ENCODE measurements around the gene TAF4B. TPM values are rescaled to one million over a fixed set of nuclear protein-coding genes. Genes with fewer than 3 reads are reported as not detected.

Gene TAF4B
- total RNA-seq, 4 donors from 2014 or later, result 9.9 to 14.5 (median 11.3) TPM

DNA sequence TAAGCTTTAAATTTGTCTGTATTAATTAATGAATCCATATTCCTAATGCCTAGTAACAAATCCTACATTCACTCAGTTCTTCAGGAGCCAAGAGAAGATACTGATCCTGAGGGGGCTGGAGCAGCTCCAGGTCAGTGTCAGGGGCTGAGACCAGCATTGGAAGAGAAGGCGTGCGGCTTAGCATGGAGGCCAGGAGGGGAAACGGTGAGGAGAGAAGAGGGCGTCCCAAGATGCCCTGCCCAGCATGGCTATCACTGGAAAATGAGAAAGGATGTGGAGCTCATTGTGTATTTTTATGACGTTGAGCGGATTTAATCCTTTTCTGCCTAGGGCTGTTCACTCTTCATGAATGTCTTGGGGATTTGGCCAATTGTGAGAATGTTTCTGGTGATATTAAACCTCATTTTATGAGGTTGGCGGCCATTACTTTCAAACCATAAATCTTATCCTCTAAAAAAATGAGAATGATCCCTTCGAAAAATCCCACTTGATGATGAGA lies 190.5 kb downstream of the TAF4B start:
- TF ChIP-seq, protein P1, sequence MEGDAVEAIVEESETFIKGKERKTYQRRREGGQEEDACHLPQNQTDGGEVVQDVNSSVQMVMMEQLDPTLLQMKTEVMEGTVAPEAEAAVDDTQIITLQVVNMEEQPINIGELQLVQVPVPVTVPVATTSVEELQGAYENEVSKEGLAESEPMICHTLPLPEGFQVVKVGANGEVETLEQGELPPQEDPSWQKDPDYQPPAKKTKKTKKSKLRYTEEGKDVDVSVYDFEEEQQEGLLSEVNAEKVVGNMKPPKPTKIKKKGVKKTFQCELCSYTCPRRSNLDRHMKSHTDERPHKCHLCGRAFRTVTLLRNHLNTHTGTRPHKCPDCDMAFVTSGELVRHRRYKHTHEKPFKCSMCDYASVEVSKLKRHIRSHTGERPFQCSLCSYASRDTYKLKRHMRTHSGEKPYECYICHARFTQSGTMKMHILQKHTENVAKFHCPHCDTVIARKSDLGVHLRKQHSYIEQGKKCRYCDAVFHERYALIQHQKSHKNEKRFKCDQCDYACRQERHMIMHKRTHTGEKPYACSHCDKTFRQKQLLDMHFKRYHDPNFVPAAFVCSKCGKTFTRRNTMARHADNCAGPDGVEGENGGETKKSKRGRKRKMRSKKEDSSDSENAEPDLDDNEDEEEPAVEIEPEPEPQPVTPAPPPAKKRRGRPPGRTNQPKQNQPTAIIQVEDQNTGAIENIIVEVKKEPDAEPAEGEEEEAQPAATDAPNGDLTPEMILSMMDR (IDR thresholded peaks at IDR 0.05; ENCODE audit: low read depth), result no peak

GRCh38 chr18:26417190-26417589 lies 190.9 kb downstream of the TAF4B start:
- TF ChIP-seq, protein P1 (IDR thresholded peaks at IDR 0.05; ENCODE audit: low read depth), result no peak

- TF ChIP-seq, protein P1 (IDR thresholded peaks at IDR 0.05; ENCODE audit: low read depth), result no peak
Observed at GRCh38 chr18:26418225-26418624, 192.0 kb downstream of the TAF4B start.

GRCh38 chr18:26419746-26420145 lies 193.5 kb downstream of the TAF4B start:
- TF ChIP-seq, protein P1 (IDR thresholded peaks at IDR 0.05; ENCODE audit: low read depth), result no peak

GRCh38 chr18:26421503-26421902 lies 195.3 kb downstream of the TAF4B start:
- TF ChIP-seq, protein P1 (IDR thresholded peaks at IDR 0.05; ENCODE audit: low read depth), result no peak

DNA sequence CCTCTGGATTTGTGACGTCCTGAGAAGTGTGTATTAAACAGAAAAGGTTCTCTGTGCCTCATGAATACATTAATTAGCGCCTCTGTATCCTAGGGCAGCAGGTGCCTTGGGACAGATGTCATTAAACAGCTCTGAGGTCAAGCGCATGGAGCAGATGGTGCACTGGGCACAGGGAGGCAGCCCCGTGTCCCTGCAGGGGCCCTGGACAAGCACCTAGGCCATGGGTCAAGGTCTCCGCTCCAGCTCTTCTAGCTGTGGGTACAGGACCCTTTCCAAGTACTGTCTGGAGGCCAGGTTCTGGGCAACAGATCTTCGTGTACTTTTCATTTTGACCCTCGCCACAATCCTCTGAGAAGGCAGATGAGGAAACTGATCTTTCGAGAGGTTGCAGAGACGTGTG lies 195.7 kb downstream of the TAF4B start:
- TF ChIP-seq, protein P1 (IDR thresholded peaks at IDR 0.05; ENCODE audit: low read depth), result no peak

GRCh38 chr18:26422472-26423162 lies 196.4 kb downstream of the TAF4B start:
- TF ChIP-seq, protein P1 (IDR thresholded peaks at IDR 0.05; ENCODE audit: low read depth), result no peak
